HepG2 (cell line): Measurements from ENCODE around the gene MXRA7. TPM values are rescaled to one million over a fixed set of nuclear protein-coding genes. Genes with fewer than 3 reads are reported as not detected.
A peak's percentile ranks its signal among the peaks of the same experiment; 100 is the strongest.

Experiments used
- ATAC-seq: fragments of 200-7000 bp; cut with Tn5 transposase; 3 replicates; pipeline ENCODE4 v1.9.1; 2020; ENCODE audit warnings: mild to moderate bottlenecking, moderate library complexity
- BruUV-seq: library from RNA; stranded (reverse); fragments of 400-500 nt; replicated peaks from 2 replicates; lab custom pipeline; 2021; lab: Mats Ljungman, UMichigan
- CTCF ChIA-PET: fragments of 300-600 bp; formaldehyde crosslinking; extraction: SDS; loops from one replicate; lab custom pipeline; 2021; ENCODE audit warnings: low total read pairs, inconsistent platforms, low intra/inter-chr PET ratio; lab: Yijun Ruan, JAX
- POLR2A ChIA-PET: fragments of 350-600 bp; sonication (Branson Sonifier 250); formaldehyde crosslinking; loops from one replicate; lab custom pipeline; 2020; ENCODE audit warnings: antibody characterized with exemption, inconsistent platforms; lab: Yijun Ruan, JAX
- DNase-seq: peaks from one replicate; pipeline ENCODE4 v3.0.0-alpha.2; 2015; ENCODE audit warnings: low spot score
- FAIRE-seq: peaks from 3 replicates; lab custom pipeline; 2011; peaks lifted over from hg19 to GRCh38; lab: Jason Lieb, UNC
- H2AFZ ChIP-seq: one replicate; pipeline ENCODE4 v1.6.1; 2011; ENCODE audit warnings: low read length, inconsistent platforms
- H3K27ac ChIP-seq: fragments of 300-600 bp; 3 replicates; pipeline ENCODE4 v1.8.0; 2011; ENCODE audit warnings: mixed run types, mild to moderate bottlenecking, mixed read lengths, low read length, inconsistent platforms; ENCODE audit not compliant: insufficient read depth; ENCODE audit errors: extremely low read length
- H3K27me3 ChIP-seq, 2 experiments: fragments of 200-600 bp in 1 of 2; 2 replicates in 1 of 2; 3 replicates in 1 of 2; pipeline versions ENCODE4 v1.6.0 to v1.8.0; 2011; ENCODE audit warnings: low read length in 2 of 2, mild to moderate bottlenecking in 2 of 2, moderate library complexity in 2 of 2, inconsistent platforms in 1 of 2; ENCODE audit not compliant: insufficient read depth in 2 of 2, control insufficient read depth in 1 of 2
- H3K36me3 ChIP-seq, 2 experiments: fragments of 200-600 bp in 1 of 2; replicated peaks in 1 of 2; 2 replicates in 1 of 2; 3 replicates in 1 of 2; pipeline versions ENCODE4 v1.5.1 to v1.8.0; 2011; ENCODE audit warnings: low read length in 2 of 2, inconsistent platforms in 1 of 2; ENCODE audit not compliant: insufficient read depth in 2 of 2, control insufficient read depth in 1 of 2
- H3K4me1 ChIP-seq: 2 replicates; pipeline ENCODE4 v1.5.1; 2012; ENCODE audit warnings: low read length, inconsistent platforms; ENCODE audit not compliant: insufficient read depth
- H3K4me2 ChIP-seq: 2 replicates; pipeline ENCODE4 v1.6.0; 2011; ENCODE audit warnings: low read depth, low read length, inconsistent platforms
- H3K4me3 ChIP-seq, 3 experiments: fragments of 200-600 bp in 1 of 3; sonication (generic), shearing (Covaris generic) in 1 of 3; replicated peaks in 1 of 3; 2 replicates each; pipeline ENCODE4 v1.5.1; 2011 to 2016; ENCODE audit warnings: low read length in 3 of 3, inconsistent platforms in 2 of 3, low read depth in 2 of 3, mild to moderate bottlenecking in 2 of 3, control low read depth in 1 of 3, mixed read lengths in 1 of 3; ENCODE audit not compliant: insufficient read depth in 1 of 3
- H3K79me2 ChIP-seq: one replicate; pipeline ENCODE4 v1.6.1; 2011; ENCODE audit warnings: low read length, inconsistent platforms; ENCODE audit not compliant: insufficient read depth
- H3K9ac ChIP-seq: 2 replicates; pipeline ENCODE4 v1.6.0; 2011; ENCODE audit warnings: mild to moderate bottlenecking, low read depth, low read length, inconsistent platforms; ENCODE audit not compliant: insufficient read depth
- H3K9me3 ChIP-seq: 2 replicates; pipeline ENCODE4 v1.5.1; 2012; ENCODE audit warnings: mild to moderate bottlenecking, low read length
- H4K20me1 ChIP-seq: 2 replicates; pipeline ENCODE4 v1.6.0; 2011; ENCODE audit warnings: inconsistent platforms, mild to moderate bottlenecking, low read length, moderate library complexity; ENCODE audit not compliant: insufficient read depth
- ELK4 ChIP-seq: sonication (generic); formaldehyde crosslinking; IDR thresholded peaks from 2 replicates; pipeline ENCODE4 v1.9.0; 2021; ENCODE audit warnings: missing genetic modification reagents, borderline replicate concordance
- MIER2 ChIP-seq: IDR thresholded peaks from 2 replicates; pipeline ENCODE4 v1.6.1; 2016; ENCODE audit warnings: missing biosample characterization, missing genetic modification reagents
- MTA1 ChIP-seq: sonication (generic); formaldehyde crosslinking; IDR thresholded peaks from 2 replicates; pipeline ENCODE4 v1.4.0; 2020; ENCODE audit warnings: missing genetic modification reagents, mild to moderate bottlenecking, borderline replicate concordance
- PHF20 ChIP-seq: sonication (generic); formaldehyde crosslinking; IDR thresholded peaks from 2 replicates; pipeline ENCODE4 v1.5.0; 2020; ENCODE audit warnings: mild to moderate bottlenecking, missing genetic modification reagents
- PRDM10 ChIP-seq: sonication (generic); formaldehyde crosslinking; IDR thresholded peaks from 2 replicates; pipeline ENCODE4 v1.4.0; 2020; ENCODE audit warnings: low read depth, missing genetic modification reagents
- RBAK ChIP-seq: sonication (generic); formaldehyde crosslinking; IDR thresholded peaks from 2 replicates; pipeline ENCODE4 v1.5.1; 2020; ENCODE audit warnings: mild to moderate bottlenecking, missing genetic modification reagents
- TBL1XR1 ChIP-seq: fragments of 150-350 bp; IDR thresholded peaks from 2 replicates; pipeline ENCODE4 v1.6.1; 2014; ENCODE audit warnings: borderline replicate concordance, low read length; ENCODE audit not compliant: partially characterized antibody
- ZMYM3 ChIP-seq: sonication (generic); formaldehyde crosslinking; IDR thresholded peaks from 2 replicates; pipeline ENCODE4 v1.5.1; 2020; ENCODE audit warnings: mild to moderate bottlenecking, missing genetic modification reagents
- ZNF430 ChIP-seq: sonication (generic); formaldehyde crosslinking; IDR thresholded peaks from 2 replicates; pipeline ENCODE4 v1.9.0; 2021; ENCODE audit warnings: mild to moderate bottlenecking, missing genetic modification reagents
- ZNF564 ChIP-seq: sonication (generic); formaldehyde crosslinking; IDR thresholded peaks from 2 replicates; pipeline ENCODE4 v1.8.1; 2023; ENCODE audit warnings: mild to moderate bottlenecking, missing genetic modification reagents
- ZNF660 ChIP-seq: sonication (generic); formaldehyde crosslinking; IDR thresholded peaks from 2 replicates; pipeline ENCODE4 v1.5.1; 2020; ENCODE audit warnings: mild to moderate bottlenecking, low read depth, missing genetic modification reagents, borderline replicate concordance
- ZNF687 ChIP-seq: sonication (generic); formaldehyde crosslinking; IDR thresholded peaks from 2 replicates; pipeline ENCODE4 v1.5.1; 2020; ENCODE audit warnings: mild to moderate bottlenecking, missing genetic modification reagents, moderate library complexity
- ZNF740 ChIP-seq: sonication (generic); formaldehyde crosslinking; IDR thresholded peaks from 2 replicates; pipeline ENCODE4 v1.4.0; 2020; ENCODE audit warnings: missing genetic modification reagents
- WGBS: methylation state at CpG from one replicate; pipeline ENCODE4 v1.1.6; 2017; ENCODE audit warnings: low lambda C conversion rate; 5-methylcytosine and 5-hydroxymethylcytosine counted together
- in situ Hi-C: cut with HindIII; loops from 2 replicates; pipeline ENCODE4 v1.10.0; 2017; ENCODE audit warnings: low pct_unique_long_range_greater_than_20kb; ENCODE audit not compliant: extremely low pct_ligation_motif_present
- intact Hi-C: fragments of 100-400 bp; cut with micrococcal nuclease; formaldehyde crosslinking; loops from one replicate; pipeline ENCODE4 v1.10.0; 2022; ENCODE audit not compliant: unreplicated experiment
- polyA plus RNA-seq, 8 experiments: library from polyadenylated mRNA; depleted of rRNA in 3 of 8; stranded (reverse) in 7 of 8; unstranded in 1 of 8; fragments of >200 nt; fragmentation: Illumina TruSeq in 4 of 8; extraction: Trizol in 4 of 8; gene quantifications; 2 replicates each; pipeline versions ENCODE4 v1.2.1 to v1.2.3, GENCODE V29; 2011 to 2016; ENCODE audit warnings: low read depth in 4 of 8, missing spikeins in 1 of 8, mixed read lengths in 1 of 8; ENCODE audit not compliant: insufficient read depth in 1 of 8
- total RNA-seq, 5 experiments: library from RNA; depleted of rRNA; stranded (reverse); fragments of >200 nt; fragmentation: Illumina TruSeq; extraction: Trizol; gene quantifications; 2 replicates each; pipeline ENCODE4 v1.2.3, GENCODE V29; 2016; ENCODE audit warnings: low read depth in 1 of 5

MXRA7 gene
- total and polyA plus RNA-seq, 2 of the 13 experiments (the other 11 are each of a cell fraction or from before 2014, with no cell fraction given): 44.8 to 112 TPM

DNA sequence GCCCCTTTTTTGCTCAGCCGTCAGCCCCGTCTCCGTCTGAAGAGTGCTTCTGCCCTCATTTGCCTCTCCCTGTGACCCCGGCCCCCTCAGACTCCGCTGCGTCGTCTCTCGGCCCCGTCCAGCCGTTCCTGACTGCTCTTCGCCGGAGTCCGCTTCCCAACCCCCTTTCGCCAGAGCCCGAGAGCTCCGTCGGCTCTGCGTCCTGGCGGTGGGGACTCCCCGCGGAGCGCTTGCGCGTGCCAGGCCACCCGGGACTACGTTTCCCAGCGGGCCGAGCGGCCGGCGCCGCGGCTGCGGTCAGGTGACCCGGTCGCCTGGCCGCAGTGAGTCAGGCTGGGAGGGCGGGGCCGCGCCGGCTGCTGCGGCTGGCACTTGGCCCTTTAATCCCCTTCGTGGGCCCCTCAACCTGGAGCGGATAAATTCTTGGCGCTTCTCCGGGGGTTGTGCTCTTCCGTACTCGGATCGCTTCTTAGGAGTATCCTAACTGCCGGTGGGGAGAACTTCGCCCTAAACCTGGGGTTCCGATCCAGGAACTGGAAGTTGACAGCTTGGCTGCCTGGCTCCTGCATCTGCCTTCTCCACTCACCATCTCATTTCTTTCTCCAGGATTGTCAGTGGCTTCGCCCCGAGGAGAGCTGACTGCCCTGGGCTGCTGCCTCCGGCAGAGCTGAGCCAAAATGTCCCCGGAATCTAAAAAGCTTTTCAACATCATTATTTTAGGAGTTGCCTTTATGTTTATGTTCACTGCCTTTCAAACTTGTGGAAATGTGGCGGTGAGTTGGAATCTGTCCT is 27.1 kb upstream of the MXRA7 start, which contains the start of gene MFSD11:
MFSD11 (plus strand) TSS at position 444 of the 792 bp plus-strand sequence; CDS start at position 678, 234 bp downstream.
- Histone ChIP-seq H3K9me3 (no peaks in the 10 kb centered on the region), H3K4me2 (peak within 1 kb of the TSS; percentile 88), H3K27ac (peak within 1 kb of the TSS; percentile 97), H3K79me2 (peaks cover 58% of the 10 kb centered on the region), H3K4me3 (peak within 1 kb of the TSS; percentile 93 to 100 (median 100)), H3K9ac (peak within 1 kb of the TSS; percentile 100), H3K27me3 (peaks cover 0 to 3% of the 10 kb centered on the region in 2 experiments; a peak in 1 of 5 replicates), H2AFZ (no peak within 1 kb of the TSS), H4K20me1 (peaks cover 34% of the 10 kb centered on the region), H3K36me3 (peaks cover 11 to 40% of the 10 kb centered on the region in 2 experiments), H3K4me1 (peaks cover 44% of the 10 kb centered on the region)
- no TSS peak for BruUV-seq
- WGBS: under 1% methylated on average over 41 of the region's 57 CpGs
- POLR2A ChIA-PET: interaction anchor here (0.6 to 4.1 kb wide), 13 partner anchors 8 to 1865 kb away, joined by 3 to 71 read pairs (median 7); partner anchors contain the start of genes JMJD6, METTL23, MXRA7 and SEC14L1
- FAIRE-seq (no peak), DNase-seq (peak; percentile 90), ATAC-seq (peak; percentile 86)
- intact Hi-C loops (no loop called here), in situ Hi-C loops (no loop called here)
- CTCF ChIA-PET: no interaction called here
- TF ChIP-seq ZNF564 (CRISPR knock-in tag): no peak
- no peak; the same call in 1 of the 2 replicates for TF ChIP-seq PRDM10
- TF ChIP-seq RBAK (CRISPR knock-in tag): no peak
- no peak for TF ChIP-seq ZNF430
- peak; percentile 47; the same call in 1 of the 2 replicates for TF ChIP-seq MTA1
- TF ChIP-seq ZNF687 (CRISPR knock-in tag): peak; percentile 86
- no peak; the same call in 1 of the 2 replicates for TF ChIP-seq PHF20
- no peak for TF ChIP-seq ZNF660 (CRISPR knock-in tag)
- TF ChIP-seq ELK4 (CRISPR knock-in tag): no peak
- TF ChIP-seq TBL1XR1: no peak
- no peak for TF ChIP-seq ZNF740 (CRISPR knock-in tag)
- TF ChIP-seq ZMYM3 (CRISPR knock-in tag): no peak
- no peak; the same call in 1 of the 2 replicates for TF ChIP-seq MIER2 (CRISPR knock-in tag)
